Neutrophil (primary cell): ENCODE data around the gene EGR2.

Experiments
- H3K27ac ChIP-seq: fragments of 200-600 bp; sonication (generic); 2 replicates; pipeline ENCODE4 v1.5.1; 2016; ENCODE audit warnings: mild to moderate bottlenecking, moderate library complexity
- H3K27me3 ChIP-seq: fragments of 200-600 bp; sonication (generic); 2 replicates; pipeline ENCODE4 v1.6.0; 2016; ENCODE audit warnings: mild to moderate bottlenecking
- H3K36me3 ChIP-seq: fragments of 200-600 bp; sonication (generic); 2 replicates; pipeline ENCODE4 v1.5.1; 2017
- H3K4me1 ChIP-seq, 2 experiments: fragments of 200-600 bp in 1 of 2; sonication (generic) in 1 of 2; 1 replicate in 1 of 2; 2 replicates in 1 of 2; pipeline versions ENCODE4 v1.5.1 to v1.6.1; 2013 to 2016; ENCODE audit warnings: low read depth in 1 of 2, low read length in 1 of 2, mild to moderate bottlenecking in 1 of 2, moderate library complexity in 1 of 2; ENCODE audit not compliant: control insufficient read depth in 1 of 2, insufficient read depth in 1 of 2
- H3K4me3 ChIP-seq, 2 experiments: fragments of 200-600 bp in 1 of 2; sonication (generic) in 1 of 2; 1 replicate in 1 of 2; 2 replicates in 1 of 2; pipeline ENCODE4 v1.5.1; 2013 to 2016; ENCODE audit warnings: low read depth in 1 of 2, low read length in 1 of 2, mild to moderate bottlenecking in 1 of 2, moderate library complexity in 1 of 2
- H3K9me3 ChIP-seq: fragments of 200-600 bp; sonication (generic); 2 replicates; pipeline ENCODE4 v1.5.1; 2016
- TF ChIP-seq, protein P1 (sequence below): fragments of 200-600 bp; sonication (generic); IDR thresholded peaks from 2 replicates; pipeline ENCODE4 v1.5.1; 2016; ENCODE audit warnings: antibody characterized with exemption

The EGR2 gene

DNA sequence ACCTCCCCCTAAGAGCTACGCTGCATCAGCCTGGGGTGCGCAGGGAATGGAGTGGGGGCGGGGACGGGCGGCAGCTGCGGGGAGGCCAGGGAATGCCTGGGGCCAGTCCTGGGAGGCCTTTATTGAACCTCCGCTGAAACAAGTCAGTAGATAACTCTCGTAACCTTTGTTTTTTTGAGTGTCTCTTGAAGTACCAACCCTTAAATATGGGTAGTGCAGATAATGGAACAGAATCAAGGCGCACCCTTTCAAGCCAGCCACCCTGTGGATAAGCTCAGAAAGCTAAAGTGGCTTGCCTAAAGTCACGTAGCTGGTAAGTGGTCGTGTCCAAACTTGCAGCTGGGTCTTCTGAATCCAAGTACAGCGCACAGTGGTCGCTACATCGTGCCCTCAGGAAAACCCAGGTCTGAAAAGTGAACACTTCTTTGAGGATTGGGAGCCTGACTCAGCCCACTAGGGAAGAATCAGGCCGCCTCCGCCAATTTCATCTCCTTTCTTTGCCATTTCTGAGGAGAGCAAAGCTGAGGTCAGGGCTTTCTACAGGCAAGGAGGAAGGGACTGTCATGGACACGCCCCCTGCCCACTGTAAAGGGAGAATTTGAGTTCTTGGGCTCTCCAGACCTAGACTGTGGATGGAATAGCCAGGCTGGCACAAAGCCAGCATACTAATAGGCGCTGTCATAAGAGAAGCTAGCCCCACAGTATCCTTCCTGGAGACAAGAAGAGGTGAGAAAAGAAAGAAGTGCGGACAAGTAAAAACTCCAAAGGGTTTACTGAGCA is 3.2 kb upstream of the EGR2 start:
- no peak overlapping the region for H3K27ac ChIP-seq
- H3K9me3 ChIP-seq, result no peaks in the 10 kb centered on the region
- no peaks in the 10 kb centered on the region for H3K36me3 ChIP-seq
- TF ChIP-seq, protein P1, sequence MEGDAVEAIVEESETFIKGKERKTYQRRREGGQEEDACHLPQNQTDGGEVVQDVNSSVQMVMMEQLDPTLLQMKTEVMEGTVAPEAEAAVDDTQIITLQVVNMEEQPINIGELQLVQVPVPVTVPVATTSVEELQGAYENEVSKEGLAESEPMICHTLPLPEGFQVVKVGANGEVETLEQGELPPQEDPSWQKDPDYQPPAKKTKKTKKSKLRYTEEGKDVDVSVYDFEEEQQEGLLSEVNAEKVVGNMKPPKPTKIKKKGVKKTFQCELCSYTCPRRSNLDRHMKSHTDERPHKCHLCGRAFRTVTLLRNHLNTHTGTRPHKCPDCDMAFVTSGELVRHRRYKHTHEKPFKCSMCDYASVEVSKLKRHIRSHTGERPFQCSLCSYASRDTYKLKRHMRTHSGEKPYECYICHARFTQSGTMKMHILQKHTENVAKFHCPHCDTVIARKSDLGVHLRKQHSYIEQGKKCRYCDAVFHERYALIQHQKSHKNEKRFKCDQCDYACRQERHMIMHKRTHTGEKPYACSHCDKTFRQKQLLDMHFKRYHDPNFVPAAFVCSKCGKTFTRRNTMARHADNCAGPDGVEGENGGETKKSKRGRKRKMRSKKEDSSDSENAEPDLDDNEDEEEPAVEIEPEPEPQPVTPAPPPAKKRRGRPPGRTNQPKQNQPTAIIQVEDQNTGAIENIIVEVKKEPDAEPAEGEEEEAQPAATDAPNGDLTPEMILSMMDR, result no peak
- peaks cover 31 to 34% of the 10 kb centered on the region in 2 experiments for H3K4me1 ChIP-seq
- peaks cover 84% of the 10 kb centered on the region for H3K27me3 ChIP-seq
- no peak overlapping the region for H3K4me3 ChIP-seq

DNA sequence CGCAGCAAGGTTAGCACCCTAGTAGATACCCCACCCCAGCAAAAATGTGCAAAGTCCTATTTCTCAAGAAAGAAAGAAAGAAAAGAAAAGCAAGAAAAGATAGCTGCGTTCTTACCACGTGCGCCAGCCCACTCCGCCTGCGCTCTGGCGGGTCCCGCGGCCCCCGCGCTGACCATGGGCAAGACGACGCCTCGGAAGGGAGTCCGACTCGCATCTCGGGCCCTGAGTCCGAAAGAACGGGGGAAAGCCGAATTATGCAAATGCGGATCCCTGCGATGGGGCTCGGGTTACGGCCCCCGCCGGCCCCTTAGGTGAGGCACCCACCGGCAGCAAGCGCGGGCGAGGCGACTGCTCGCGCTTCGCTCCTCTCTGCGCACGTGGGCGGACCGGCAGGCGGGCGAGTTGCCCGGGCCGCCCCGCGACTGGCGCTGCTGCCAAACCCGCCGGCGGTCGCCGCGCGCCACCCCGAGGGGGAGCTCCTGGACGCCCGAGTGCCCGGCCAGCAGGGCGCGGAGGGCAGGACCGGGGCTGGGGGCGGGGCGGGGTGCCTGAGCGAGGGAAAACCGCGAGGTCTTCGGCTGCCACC is 2.4 kb upstream of the EGR2 start:
- peak overlapping the region; percentile 84 to 98 for H3K4me3 ChIP-seq
- TF ChIP-seq, protein P1, result peak; percentile 12
- peaks cover 31 to 34% of the 10 kb centered on the region in 2 experiments for H3K4me1 ChIP-seq
- H3K27me3 ChIP-seq, result peaks cover 84% of the 10 kb centered on the region
- H3K27ac ChIP-seq, result no peak overlapping the region
- no peaks in the 10 kb centered on the region for H3K9me3 ChIP-seq
- H3K36me3 ChIP-seq, result no peaks in the 10 kb centered on the region

DNA sequence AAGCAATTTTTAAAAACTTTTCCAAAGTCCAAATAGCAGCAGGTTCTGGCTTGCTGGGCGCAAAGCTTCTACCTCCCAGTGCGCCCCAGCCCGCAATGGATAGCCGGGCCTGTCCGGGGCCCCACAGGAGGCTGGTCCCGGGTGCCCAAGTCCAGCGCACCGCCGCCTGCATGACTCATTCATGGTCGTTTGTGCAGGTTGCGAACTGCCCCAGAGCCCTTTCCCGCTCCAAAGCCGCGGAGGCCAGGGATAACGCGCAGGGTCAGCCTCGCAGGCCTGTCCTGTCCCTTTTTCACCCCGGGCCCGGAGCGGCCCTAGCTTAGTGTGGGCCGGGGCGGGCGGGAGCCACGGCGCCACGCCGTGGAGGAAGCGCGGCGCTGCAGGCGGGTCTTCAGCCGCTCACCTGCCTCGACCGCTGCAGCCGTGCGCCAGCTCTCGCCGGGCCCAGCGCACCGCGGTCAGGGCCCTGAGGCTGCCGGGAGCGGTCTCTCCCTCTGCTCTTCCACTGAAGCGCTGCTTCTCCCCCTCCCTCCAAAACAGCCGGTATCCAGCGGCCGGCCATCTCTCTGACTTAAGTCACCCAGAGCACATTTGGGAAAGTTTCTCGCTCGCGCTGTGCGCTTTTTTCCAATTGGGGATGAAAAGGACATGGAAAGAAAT is 1.7 kb upstream of the EGR2 start:
- peaks cover 31 to 34% of the 10 kb centered on the region in 2 experiments for H3K4me1 ChIP-seq
- no peaks in the 10 kb centered on the region for H3K9me3 ChIP-seq
- peaks cover 84% of the 10 kb centered on the region for H3K27me3 ChIP-seq
- TF ChIP-seq, protein P1, result peak; percentile 97
- H3K4me3 ChIP-seq, result peak overlapping the region; percentile 84 to 98
- H3K27ac ChIP-seq, result peak overlapping the region; percentile 90
- H3K36me3 ChIP-seq, result no peaks in the 10 kb centered on the region

DNA sequence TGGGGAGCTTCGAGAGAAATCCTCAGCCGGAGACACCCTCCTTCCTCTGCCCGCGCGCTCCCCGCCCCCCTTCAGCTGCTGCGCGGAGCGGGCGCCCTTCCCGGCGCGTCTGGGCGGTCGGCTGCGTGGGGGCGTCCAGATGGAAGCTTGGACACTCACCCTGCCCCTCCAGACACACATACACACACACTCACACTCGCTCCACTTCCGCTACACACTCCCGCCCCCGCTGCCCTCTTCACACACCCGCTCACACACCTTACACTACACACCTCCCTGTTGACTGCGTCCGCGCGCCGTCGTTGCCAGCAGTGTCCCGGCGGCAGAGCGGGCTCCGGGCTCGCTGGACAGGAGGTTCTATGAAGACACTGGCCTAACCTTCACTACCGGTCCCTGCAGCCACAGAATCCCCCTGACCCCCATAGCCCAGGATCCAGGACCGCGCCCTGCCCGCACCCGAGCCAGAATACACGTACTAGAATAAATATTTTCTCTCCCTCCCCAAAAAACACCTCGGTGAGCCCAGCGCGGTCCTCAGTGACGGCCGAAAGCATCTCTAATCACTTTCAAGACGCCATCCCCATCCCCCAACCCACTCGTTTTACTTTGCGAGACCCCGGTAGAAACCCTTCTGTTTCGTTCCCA is 1.1 kb upstream of the EGR2 start:
- Histone ChIP-seq H3K27ac (peak overlapping the region; percentile 90), H3K27me3 (peaks cover 84% of the 10 kb centered on the region), H3K36me3 (no peaks in the 10 kb centered on the region), H3K9me3 (no peaks in the 10 kb centered on the region), H3K4me1 (peaks cover 31 to 34% of the 10 kb centered on the region in 2 experiments), H3K4me3 (peak overlapping the region; percentile 84 to 98)
- TF ChIP-seq, protein P1, result no peak

DNA sequence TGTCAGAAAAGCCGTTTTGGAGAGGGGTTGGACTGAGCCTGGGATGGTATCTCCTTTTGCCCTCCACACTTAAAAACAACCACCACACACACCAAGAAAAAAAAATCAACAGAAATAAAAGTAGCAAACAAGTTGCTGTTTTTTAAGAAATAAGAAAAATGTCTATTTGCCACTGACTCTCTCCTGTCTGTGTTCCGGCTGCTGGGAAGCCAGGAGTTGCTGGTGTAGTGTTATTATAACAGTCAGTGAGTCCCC is 163 bp downstream of the EGR2 start:
- H3K9me3 ChIP-seq, result no peaks in the 10 kb centered on the region
- peaks cover 73% of the 10 kb centered on the region for H3K27me3 ChIP-seq
- H3K36me3 ChIP-seq, result no peaks in the 10 kb centered on the region
- H3K4me1 ChIP-seq, result peaks cover 31 to 34% of the 10 kb centered on the region in 2 experiments
- H3K27ac ChIP-seq, result peak overlapping the region; percentile 90
- TF ChIP-seq, protein P1, result no peak
- peak overlapping the region; percentile 84 to 98 for H3K4me3 ChIP-seq
